ENCODE data around the gene PROK2. TPM values are rescaled to one million over a fixed set of nuclear protein-coding genes. Genes with fewer than 3 reads are reported as not detected.

PROK2 gene
- polyA plus RNA-seq, 1 donor (not counting 4 experiments of a cell fraction or from before 2014, with no cell fraction given) = not detected

DNA sequence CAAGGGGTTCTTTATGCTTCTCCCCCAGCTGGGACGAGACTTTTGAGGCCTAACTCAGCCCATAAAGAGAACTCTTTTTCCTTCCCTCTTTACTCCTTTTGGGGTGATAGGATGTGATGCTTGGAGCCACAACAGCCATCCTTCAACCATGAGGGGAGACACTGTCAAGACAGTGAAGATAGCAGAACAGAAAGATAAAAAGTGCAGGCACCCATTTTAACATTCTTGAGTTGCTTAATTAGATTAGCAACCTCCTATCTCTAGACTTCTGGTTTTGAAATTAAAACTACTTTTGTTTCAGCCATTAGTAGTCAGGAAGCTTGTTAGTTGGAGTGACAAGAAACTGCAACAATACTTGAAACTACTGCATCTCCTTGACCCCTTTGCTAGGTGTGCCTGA, 24.8 kb downstream of the PROK2 start:
- FAIRE-seq = no peak
- Histone ChIP-seq H3K4me3 (ENCODE audit: control insufficient read depth in 2 of 3, extremely low read depth in 1 of 3, insufficient read depth in 2 of 3, low read depth in 1 of 3, low read length in 3 of 3) (no peak overlapping the region), H3K9ac (ENCODE audit: control insufficient read depth, extremely low read depth, insufficient read depth, low read length) (no peak overlapping the region), H3K4me1 (ENCODE audit: control insufficient read depth, extremely low read depth, insufficient read depth, low read length) (no peaks in the 10 kb centered on the region), H3K36me3 (ENCODE audit: control insufficient read depth in 2 of 2, extremely low read depth in 1 of 2, insufficient read depth in 2 of 2, low read length in 2 of 2) (no peaks in the 10 kb centered on the region), H3K9me1 (ENCODE audit: control insufficient read depth, extremely low read depth, insufficient read depth, low read length) (no peaks in the 10 kb centered on the region), H3K9me3 (ENCODE audit: control insufficient read depth, low read depth, low read length) (no peaks in the 10 kb centered on the region), H3K79me2 (ENCODE audit: control insufficient read depth, insufficient read depth, low read length) (no peaks in the 10 kb centered on the region), H2AFZ (ENCODE audit: control insufficient read depth, low read length) (no peak overlapping the region), H3K27me3 (ENCODE audit: control insufficient read depth, extremely low read depth, insufficient read depth, low read length) (peaks cover 26% of the 10 kb centered on the region), H3K4me2 (ENCODE audit: control insufficient read depth, extremely low read depth, insufficient read depth, low read depth, low read length) (no peak overlapping the region), H4K20me1 (ENCODE audit: control insufficient read depth, extremely low read depth, insufficient read depth, low read length) (no peaks in the 10 kb centered on the region), H3K27ac (ENCODE audit: control insufficient read depth, insufficient read depth, low read length) (no peak overlapping the region)
- no peak for DNase-seq (ENCODE audit: low read depth, low spot score)
- dilution Hi-C loops (cut with MboI; ENCODE audit: extremely low pct_ligation_motif_present, low sequenced_read_pairs) = no loop called here
- TF ChIP-seq EZH2 (IDR thresholded peaks at IDR 0.05; ENCODE audit: low read length) = no peak
- TF ChIP-seq, protein P1, sequence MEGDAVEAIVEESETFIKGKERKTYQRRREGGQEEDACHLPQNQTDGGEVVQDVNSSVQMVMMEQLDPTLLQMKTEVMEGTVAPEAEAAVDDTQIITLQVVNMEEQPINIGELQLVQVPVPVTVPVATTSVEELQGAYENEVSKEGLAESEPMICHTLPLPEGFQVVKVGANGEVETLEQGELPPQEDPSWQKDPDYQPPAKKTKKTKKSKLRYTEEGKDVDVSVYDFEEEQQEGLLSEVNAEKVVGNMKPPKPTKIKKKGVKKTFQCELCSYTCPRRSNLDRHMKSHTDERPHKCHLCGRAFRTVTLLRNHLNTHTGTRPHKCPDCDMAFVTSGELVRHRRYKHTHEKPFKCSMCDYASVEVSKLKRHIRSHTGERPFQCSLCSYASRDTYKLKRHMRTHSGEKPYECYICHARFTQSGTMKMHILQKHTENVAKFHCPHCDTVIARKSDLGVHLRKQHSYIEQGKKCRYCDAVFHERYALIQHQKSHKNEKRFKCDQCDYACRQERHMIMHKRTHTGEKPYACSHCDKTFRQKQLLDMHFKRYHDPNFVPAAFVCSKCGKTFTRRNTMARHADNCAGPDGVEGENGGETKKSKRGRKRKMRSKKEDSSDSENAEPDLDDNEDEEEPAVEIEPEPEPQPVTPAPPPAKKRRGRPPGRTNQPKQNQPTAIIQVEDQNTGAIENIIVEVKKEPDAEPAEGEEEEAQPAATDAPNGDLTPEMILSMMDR (optimal IDR thresholded peaks at IDR 0.05 in 1 of 3, IDR thresholded peaks at IDR 0.05 in 1 of 3, conservative IDR thresholded peaks at IDR 0.05 in 1 of 3; ENCODE audit: extremely low read depth in 1 of 3, insufficient read depth in 2 of 3, low read length in 3 of 3) = no peak

DNA sequence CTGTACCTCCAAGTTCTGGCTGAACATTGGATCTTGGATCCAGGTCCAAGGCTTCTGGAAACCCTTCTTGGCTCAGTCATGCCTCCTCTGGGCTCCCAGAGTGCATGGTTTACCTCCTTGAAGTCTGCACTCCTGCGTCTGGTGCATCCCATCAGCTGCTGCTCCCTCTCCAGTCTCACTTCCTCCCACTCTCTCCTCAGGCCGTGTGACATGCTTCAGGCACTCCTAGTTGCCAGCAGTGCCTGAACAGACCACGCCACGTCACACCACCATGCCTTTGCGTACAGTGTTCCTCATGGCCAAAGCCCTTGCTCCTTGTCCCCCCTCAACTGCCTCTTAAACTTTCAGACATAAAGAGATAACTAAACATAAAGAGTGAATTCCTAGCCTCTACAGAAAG, 25.5 kb downstream of the PROK2 start:
- no peaks in the 10 kb centered on the region for H3K9me3 ChIP-seq (ENCODE audit: control insufficient read depth, low read depth, low read length)
- no peak overlapping the region for H3K4me3 ChIP-seq (ENCODE audit: control insufficient read depth in 2 of 3, extremely low read depth in 1 of 3, insufficient read depth in 2 of 3, low read depth in 1 of 3, low read length in 3 of 3)
- H3K27ac ChIP-seq (ENCODE audit: control insufficient read depth, insufficient read depth, low read length) = no peak overlapping the region
- dilution Hi-C loops (cut with MboI; ENCODE audit: extremely low pct_ligation_motif_present, low sequenced_read_pairs) = no loop called here
- no peaks in the 10 kb centered on the region for H3K4me1 ChIP-seq (ENCODE audit: control insufficient read depth, extremely low read depth, insufficient read depth, low read length)
- no peaks in the 10 kb centered on the region for H4K20me1 ChIP-seq (ENCODE audit: control insufficient read depth, extremely low read depth, insufficient read depth, low read length)
- no peak for DNase-seq (ENCODE audit: low read depth, low spot score)
- H3K36me3 ChIP-seq (ENCODE audit: control insufficient read depth in 2 of 2, extremely low read depth in 1 of 2, insufficient read depth in 2 of 2, low read length in 2 of 2) = no peaks in the 10 kb centered on the region
- no peak for FAIRE-seq
- H3K4me2 ChIP-seq (ENCODE audit: control insufficient read depth, extremely low read depth, insufficient read depth, low read depth, low read length) = no peak overlapping the region
- peaks cover 33% of the 10 kb centered on the region for H3K27me3 ChIP-seq (ENCODE audit: control insufficient read depth, extremely low read depth, insufficient read depth, low read length)
- TF ChIP-seq, protein P1 (optimal IDR thresholded peaks at IDR 0.05 in 1 of 3, IDR thresholded peaks at IDR 0.05 in 1 of 3, conservative IDR thresholded peaks at IDR 0.05 in 1 of 3; ENCODE audit: extremely low read depth in 1 of 3, insufficient read depth in 2 of 3, low read length in 3 of 3) = no peak
- TF ChIP-seq EZH2 (IDR thresholded peaks at IDR 0.05; ENCODE audit: low read length) = no peak
- H2AFZ ChIP-seq (ENCODE audit: control insufficient read depth, low read length) = no peak overlapping the region
- H3K9me1 ChIP-seq (ENCODE audit: control insufficient read depth, extremely low read depth, insufficient read depth, low read length) = no peaks in the 10 kb centered on the region
- no peaks in the 10 kb centered on the region for H3K79me2 ChIP-seq (ENCODE audit: control insufficient read depth, insufficient read depth, low read length)
- H3K9ac ChIP-seq (ENCODE audit: control insufficient read depth, extremely low read depth, insufficient read depth, low read length) = no peak overlapping the region
